NCI-H82 treated with DMSO at 0.1 percent for 48 hours (cell line): ENCODE results near the gene SH3PXD2A.

Experiments used
- DNase-seq: peaks from one replicate; lab custom pipeline; 2025; ENCODE audit not compliant: unreplicated experiment; lab: John Stamatoyannopoulos, UW

SH3PXD2A gene

GRCh38 chr10:103630156-103630555, 225.2 kb downstream of the SH3PXD2A start:
- DNase-seq, result no peak

- DNase-seq, result no peak
These were observed 225.8 kb downstream of the SH3PXD2A start for GRCh38 chr10:103629581-103629980.

- DNase-seq, result no peak
These were observed 227.5 kb downstream of the SH3PXD2A start for GRCh38 chr10:103627893-103628292.

- DNase-seq, result no peak
These were observed 228.1 kb downstream of the SH3PXD2A start for GRCh38 chr10:103627111-103627892.

- no peak for DNase-seq
These were observed 229.2 kb downstream of the SH3PXD2A start for GRCh38 chr10:103626178-103626577.

- no peak for DNase-seq
These were observed 232.3 kb downstream of the SH3PXD2A start for GRCh38 chr10:103622935-103623574.

- DNase-seq, result no peak
These were observed 233.1 kb downstream of the SH3PXD2A start for GRCh38 chr10:103622286-103622685.

- DNase-seq, result no peak
These were observed 233.6 kb downstream of the SH3PXD2A start for GRCh38 chr10:103621783-103622125.

- DNase-seq, result no peak
These were observed 234.2 kb downstream of the SH3PXD2A start for GRCh38 chr10:103620891-103621782.

- no peak for DNase-seq
These were observed 235.0 kb downstream of the SH3PXD2A start for GRCh38 chr10:103620352-103620740.

- no peak for DNase-seq
These were observed 235.7 kb downstream of the SH3PXD2A start for GRCh38 chr10:103619424-103620351.

GRCh38 chr10:103618575-103619423, 236.6 kb downstream of the SH3PXD2A start:
- no peak for DNase-seq

GRCh38 chr10:103617602-103618385, 237.6 kb downstream of the SH3PXD2A start:
- no peak for DNase-seq

GRCh38 chr10:103616705-103617601, 238.4 kb downstream of the SH3PXD2A start:
- no peak for DNase-seq

GRCh38 chr10:103614306-103615158, 240.8 kb downstream of the SH3PXD2A start:
- no peak for DNase-seq

GRCh38 chr10:103613616-103614015, 241.8 kb downstream of the SH3PXD2A start:
- no peak for DNase-seq
